Uterus (tissue), 4 donors: ENCODE data around the gene PCBP2. TPM values are rescaled to one million over a fixed set of nuclear protein-coding genes. Genes with fewer than 3 reads are reported as not detected.
A peak's percentile ranks its signal among the peaks of the same experiment; 100 is the strongest.

Experiments used
- DNase-seq, 2 donors: peaks; one replicate each; pipeline ENCODE4 v3.0.0-alpha.2; 2019 to 2020
- H3K27ac ChIP-seq, 2 donors: fragments of 200-600 bp; sonication (generic); 1 replicate in 1 of 2; 2 replicates in 1 of 2; pipeline ENCODE4 v1.5.1; 2016 to 2018
- H3K27me3 ChIP-seq, 2 donors: fragments of 200-600 bp; sonication (generic); one replicate each; pipeline ENCODE4 v1.5.1; 2018 to 2019; ENCODE audit warnings: control low read depth in 1 of 2
- H3K36me3 ChIP-seq, 2 donors: fragments of 200-600 bp; sonication (generic); one replicate each; pipeline ENCODE4 v1.5.1; 2019; ENCODE audit warnings: control low read depth in 1 of 2
- H3K4me1 ChIP-seq, 2 donors: fragments of 200-600 bp; sonication (generic); one replicate each; pipeline ENCODE4 v1.5.1; 2018 to 2019; ENCODE audit warnings: control low read depth in 1 of 2
- H3K4me3 ChIP-seq, 2 donors: fragments of 200-600 bp; sonication (generic); 1 replicate in 1 of 2; 2 replicates in 1 of 2; pipeline ENCODE4 v1.5.1; 2018 to 2019; ENCODE audit warnings: mild to moderate bottlenecking in 1 of 2
- H3K9me3 ChIP-seq, 2 donors: fragments of 200-600 bp; sonication (generic); one replicate each; pipeline ENCODE4 v1.5.1; 2019; ENCODE audit warnings: control low read depth in 1 of 2
- POLR2A ChIP-seq, 2 donors: fragments of 450-650 bp; IDR thresholded peaks; one replicate each; pipeline ENCODE4 v1.6.1; 2016; ENCODE audit warnings: antibody characterized with exemption in 2 of 2, mild to moderate bottlenecking in 1 of 2, moderate library complexity in 1 of 2
- intact Hi-C: fragments of 100-400 bp; cut with DNase I; formaldehyde crosslinking; loops from one replicate; pipeline ENCODE4 v1.15.1; 2023; ENCODE audit warnings: low total_unique reads
- total RNA-seq, 4 donors: library from RNA; depleted of rRNA in 3 of 4; stranded (reverse); fragments of >200 nt in 3 of 4; gene quantifications; one replicate each; pipeline versions ENCODE4 v1.1.0 to v1.2.4, GENCODE V29; 2014 to 2023
- TF ChIP-seq, protein P1 (sequence below), 4 experiments: fragments of 200-600 bp in 2 of 4; fragments of 450-650 bp in 2 of 4; sonication (generic) in 2 of 4; IDR thresholded peaks; one replicate each; pipeline ENCODE4 v1.5.1; 2016 to 2019; ENCODE audit warnings: antibody characterized with exemption in 4 of 4, mild to moderate bottlenecking in 2 of 4, moderate library complexity in 1 of 4
- donor health status: DM: yes; HTN: yes; CAD: no.

The PCBP2 gene
- total RNA-seq, 4 donors from 2014 or later = 364 to 929 (median 383) TPM

DNA sequence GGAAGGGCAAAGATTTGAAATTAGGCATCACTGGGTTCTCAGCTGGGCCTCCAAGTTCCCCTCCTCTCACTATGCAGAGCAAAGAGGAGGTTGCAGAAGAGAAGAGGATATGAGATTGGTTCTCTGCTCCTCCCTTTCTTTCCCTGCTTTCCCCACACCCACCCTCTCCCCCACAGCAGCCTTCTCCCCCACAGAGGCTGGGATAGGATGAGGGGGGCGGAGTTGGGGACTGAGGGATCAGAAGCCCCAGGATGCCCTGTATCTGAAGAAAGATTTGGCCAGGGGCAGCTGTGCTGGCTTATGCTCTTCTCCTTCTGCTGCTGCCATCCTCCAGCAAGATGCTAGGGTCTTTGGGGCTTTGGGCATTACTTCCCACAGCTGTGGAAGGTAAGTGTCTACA, 28.3 kb upstream of the PCBP2 start, which contains the start of gene AMHR2:
Gene AMHR2, plus strand, starts transcription at position 259 of the 400 bp plus-strand sequence. Its CDS starts 80 bp downstream, at position 339.
- Histone ChIP-seq H3K4me3 (no peak within 1 kb of the TSS), H3K4me1 (no peaks in the 10 kb centered on the region), H3K27me3 (no peaks in the 10 kb centered on the region), H3K36me3 (no peaks in the 10 kb centered on the region), H3K9me3 (no peaks in the 10 kb centered on the region), H3K27ac (no peak within 1 kb of the TSS)
- no peak for DNase-seq
- intact Hi-C loops = loop anchor here (5.0 kb wide), 1 partner anchor 71 kb away; no protein-coding TSS in a partner anchor
- TF ChIP-seq, protein P1, sequence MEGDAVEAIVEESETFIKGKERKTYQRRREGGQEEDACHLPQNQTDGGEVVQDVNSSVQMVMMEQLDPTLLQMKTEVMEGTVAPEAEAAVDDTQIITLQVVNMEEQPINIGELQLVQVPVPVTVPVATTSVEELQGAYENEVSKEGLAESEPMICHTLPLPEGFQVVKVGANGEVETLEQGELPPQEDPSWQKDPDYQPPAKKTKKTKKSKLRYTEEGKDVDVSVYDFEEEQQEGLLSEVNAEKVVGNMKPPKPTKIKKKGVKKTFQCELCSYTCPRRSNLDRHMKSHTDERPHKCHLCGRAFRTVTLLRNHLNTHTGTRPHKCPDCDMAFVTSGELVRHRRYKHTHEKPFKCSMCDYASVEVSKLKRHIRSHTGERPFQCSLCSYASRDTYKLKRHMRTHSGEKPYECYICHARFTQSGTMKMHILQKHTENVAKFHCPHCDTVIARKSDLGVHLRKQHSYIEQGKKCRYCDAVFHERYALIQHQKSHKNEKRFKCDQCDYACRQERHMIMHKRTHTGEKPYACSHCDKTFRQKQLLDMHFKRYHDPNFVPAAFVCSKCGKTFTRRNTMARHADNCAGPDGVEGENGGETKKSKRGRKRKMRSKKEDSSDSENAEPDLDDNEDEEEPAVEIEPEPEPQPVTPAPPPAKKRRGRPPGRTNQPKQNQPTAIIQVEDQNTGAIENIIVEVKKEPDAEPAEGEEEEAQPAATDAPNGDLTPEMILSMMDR (IDR thresholded peaks at IDR 0.05) = no peak
- no peak for TF ChIP-seq POLR2A (IDR thresholded peaks at IDR 0.05)

DNA sequence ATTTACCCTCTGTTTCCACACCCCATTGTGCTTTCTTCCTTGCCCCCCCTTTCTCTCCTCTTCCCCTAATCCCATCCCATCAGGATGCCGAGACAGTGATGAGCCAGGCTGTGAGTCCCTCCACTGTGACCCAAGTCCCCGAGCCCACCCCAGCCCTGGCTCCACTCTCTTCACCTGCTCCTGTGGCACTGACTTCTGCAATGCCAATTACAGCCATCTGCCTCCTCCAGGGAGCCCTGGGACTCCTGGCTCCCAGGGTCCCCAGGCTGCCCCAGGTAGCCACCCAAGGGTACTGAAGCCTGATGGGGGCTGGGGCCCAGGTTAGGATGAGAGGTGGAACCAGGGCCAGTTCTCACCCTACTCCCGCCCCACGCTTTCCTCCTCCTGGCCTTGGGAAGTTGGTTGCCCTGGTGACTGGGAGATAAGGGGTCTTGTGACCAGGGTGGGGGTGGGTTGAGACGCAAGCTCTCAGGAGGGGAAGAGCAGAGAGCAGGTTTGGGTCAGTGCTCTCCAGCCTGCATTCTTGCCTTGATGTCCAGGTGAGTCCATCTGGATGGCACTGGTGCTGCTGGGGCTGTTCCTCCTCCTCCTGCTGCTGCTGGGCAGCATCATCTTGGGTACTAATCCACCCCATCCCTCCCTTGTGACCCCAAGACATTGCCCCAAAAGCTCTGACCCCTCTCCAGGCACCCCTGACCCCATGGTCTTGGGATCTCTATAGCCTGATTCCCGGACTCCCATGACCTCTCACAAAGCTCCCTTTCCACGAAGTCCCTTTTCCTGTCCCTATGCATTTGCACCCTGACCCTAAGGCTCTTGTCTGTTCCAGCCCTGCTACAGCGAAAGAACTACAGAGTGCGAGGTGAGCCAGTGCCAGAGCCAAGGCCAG, 27.0 kb upstream of the PCBP2 start:
- Histone ChIP-seq H3K27me3 (no peaks in the 10 kb centered on the region), H3K9me3 (no peaks in the 10 kb centered on the region), H3K27ac (no peak overlapping the region), H3K36me3 (no peaks in the 10 kb centered on the region), H3K4me3 (peak overlapping the region in 1 of 2 donors; percentile 18), H3K4me1 (no peaks in the 10 kb centered on the region)
- no peak for TF ChIP-seq POLR2A (IDR thresholded peaks at IDR 0.05)
- TF ChIP-seq, protein P1 (IDR thresholded peaks at IDR 0.05) = no peak
- DNase-seq = no peak
- intact Hi-C loops = loop anchor here (5.0 kb wide), 1 partner anchor 73 kb away; no protein-coding TSS in a partner anchor

DNA sequence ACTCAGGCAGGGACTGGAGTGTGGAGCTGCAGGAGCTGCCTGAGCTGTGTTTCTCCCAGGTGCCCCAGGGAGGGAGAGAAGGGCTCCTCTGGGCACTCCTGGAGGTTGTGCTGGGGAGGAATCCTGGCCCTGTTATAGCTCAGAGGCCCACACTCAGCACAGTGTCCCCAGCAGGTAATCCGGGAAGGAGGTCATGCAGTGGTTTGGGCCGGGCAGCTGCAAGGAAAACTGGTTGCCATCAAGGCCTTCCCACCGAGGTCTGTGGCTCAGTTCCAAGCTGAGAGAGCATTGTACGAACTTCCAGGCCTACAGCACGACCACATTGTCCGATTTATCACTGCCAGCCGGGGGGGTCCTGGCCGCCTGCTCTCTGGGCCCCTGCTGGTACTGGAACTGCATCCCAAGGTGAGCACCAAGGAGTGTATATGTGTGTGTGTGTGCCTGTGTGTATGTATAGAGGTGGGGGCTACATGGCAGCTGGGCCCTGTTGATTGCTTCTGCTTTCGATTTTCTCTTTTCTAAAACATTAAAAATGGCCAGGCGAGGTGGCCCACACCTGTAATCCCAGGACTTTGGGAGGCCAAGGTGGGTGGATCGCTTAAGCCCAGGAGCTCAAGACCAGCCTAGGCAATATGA, 26.3 kb upstream of the PCBP2 start:
- intact Hi-C loops = no loop called here
- no peak for TF ChIP-seq POLR2A (IDR thresholded peaks at IDR 0.05)
- TF ChIP-seq, protein P1 (IDR thresholded peaks at IDR 0.05) = no peak

DNA sequence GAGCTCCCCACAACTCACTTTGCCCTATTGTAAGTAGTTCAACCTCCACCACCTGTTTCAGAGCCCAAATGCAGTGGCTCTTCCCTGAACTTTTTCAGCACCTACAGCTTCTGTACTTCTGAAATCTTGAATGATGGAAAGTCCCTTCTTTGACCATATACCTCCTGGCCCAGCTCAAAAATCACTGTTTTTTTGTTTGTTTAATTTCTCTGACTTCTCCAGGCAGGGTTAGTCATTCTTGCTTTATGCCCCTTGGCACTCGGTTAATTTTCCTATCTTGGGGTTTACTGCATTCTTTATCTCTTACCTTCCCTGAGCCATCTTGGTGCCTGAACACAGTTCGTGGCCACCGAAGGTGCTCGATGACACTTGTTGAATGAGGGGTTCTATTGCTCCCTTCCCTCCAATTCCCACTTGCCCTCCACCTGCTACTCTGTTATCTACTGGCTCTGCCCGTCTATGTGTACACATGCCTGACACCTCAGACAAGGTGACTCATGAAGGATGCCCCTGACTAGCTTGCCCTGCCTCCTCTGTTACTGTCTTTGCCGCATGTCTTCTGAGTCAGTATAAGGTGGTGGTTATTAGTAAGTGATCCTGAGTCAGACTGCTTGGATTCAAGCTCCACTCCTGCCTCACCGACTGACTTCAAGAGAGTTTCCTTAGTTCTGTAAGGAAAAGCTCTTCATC, 23.9 kb upstream of the PCBP2 start:
- H3K36me3 ChIP-seq = no peaks in the 10 kb centered on the region
- H3K4me1 ChIP-seq = no peaks in the 10 kb centered on the region
- H3K27me3 ChIP-seq = no peaks in the 10 kb centered on the region
- TF ChIP-seq, protein P1 (IDR thresholded peaks at IDR 0.05) = no peak
- TF ChIP-seq POLR2A (IDR thresholded peaks at IDR 0.05) = no peak
- no peaks in the 10 kb centered on the region for H3K9me3 ChIP-seq
- intact Hi-C loops = no loop called here
- no peak for DNase-seq
- H3K4me3 ChIP-seq = no peak overlapping the region
- H3K27ac ChIP-seq = no peak overlapping the region

More for the DNA sequence above, 26.3 kb upstream of the PCBP2 start:
- H3K36me3 ChIP-seq = no peaks in the 10 kb centered on the region
- H3K9me3 ChIP-seq = no peaks in the 10 kb centered on the region
- DNase-seq = no peak
- H3K4me1 ChIP-seq = no peaks in the 10 kb centered on the region
- H3K4me3 ChIP-seq = peak overlapping the region in 1 of 2 donors; percentile 18
- no peaks in the 10 kb centered on the region for H3K27me3 ChIP-seq
- H3K27ac ChIP-seq = no peak overlapping the region
